Measurements from ENCODE around the gene ACTN4.

The ACTN4 gene

DNA sequence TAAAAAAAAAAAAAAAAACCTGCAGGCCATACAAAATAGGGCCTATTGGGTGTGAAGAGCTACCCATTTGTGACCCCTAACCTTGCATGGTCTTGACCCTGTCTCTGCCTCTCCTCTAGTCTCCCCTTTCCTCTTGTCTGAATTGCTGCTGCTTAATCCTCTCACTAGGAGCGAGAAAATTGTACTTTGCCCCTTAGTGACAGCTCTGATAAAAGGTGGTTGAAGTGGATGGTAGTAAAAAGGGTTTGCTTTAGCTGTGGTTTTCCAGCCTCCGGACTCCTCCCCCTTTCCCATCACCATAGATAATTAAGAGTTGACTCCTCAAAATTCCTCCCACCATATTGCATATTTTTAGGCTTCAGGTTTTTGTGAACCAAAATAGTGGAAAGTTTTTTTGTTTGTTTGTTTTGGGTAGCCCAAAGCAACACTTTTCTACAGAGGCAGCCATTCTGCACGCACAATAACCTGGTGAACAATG, 23.5 kb downstream of the ACTN4 start:
- Mint-ChIP-seq H3K9me3 (no peaks in the 10 kb centered on the region), H3K4me1 (peaks cover 80% of the 10 kb centered on the region)
- TF ChIP-seq, protein P1, sequence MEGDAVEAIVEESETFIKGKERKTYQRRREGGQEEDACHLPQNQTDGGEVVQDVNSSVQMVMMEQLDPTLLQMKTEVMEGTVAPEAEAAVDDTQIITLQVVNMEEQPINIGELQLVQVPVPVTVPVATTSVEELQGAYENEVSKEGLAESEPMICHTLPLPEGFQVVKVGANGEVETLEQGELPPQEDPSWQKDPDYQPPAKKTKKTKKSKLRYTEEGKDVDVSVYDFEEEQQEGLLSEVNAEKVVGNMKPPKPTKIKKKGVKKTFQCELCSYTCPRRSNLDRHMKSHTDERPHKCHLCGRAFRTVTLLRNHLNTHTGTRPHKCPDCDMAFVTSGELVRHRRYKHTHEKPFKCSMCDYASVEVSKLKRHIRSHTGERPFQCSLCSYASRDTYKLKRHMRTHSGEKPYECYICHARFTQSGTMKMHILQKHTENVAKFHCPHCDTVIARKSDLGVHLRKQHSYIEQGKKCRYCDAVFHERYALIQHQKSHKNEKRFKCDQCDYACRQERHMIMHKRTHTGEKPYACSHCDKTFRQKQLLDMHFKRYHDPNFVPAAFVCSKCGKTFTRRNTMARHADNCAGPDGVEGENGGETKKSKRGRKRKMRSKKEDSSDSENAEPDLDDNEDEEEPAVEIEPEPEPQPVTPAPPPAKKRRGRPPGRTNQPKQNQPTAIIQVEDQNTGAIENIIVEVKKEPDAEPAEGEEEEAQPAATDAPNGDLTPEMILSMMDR (IDR thresholded peaks at IDR 0.05; ENCODE audit: unreplicated experiment in 3 of 3): no peak

DNA sequence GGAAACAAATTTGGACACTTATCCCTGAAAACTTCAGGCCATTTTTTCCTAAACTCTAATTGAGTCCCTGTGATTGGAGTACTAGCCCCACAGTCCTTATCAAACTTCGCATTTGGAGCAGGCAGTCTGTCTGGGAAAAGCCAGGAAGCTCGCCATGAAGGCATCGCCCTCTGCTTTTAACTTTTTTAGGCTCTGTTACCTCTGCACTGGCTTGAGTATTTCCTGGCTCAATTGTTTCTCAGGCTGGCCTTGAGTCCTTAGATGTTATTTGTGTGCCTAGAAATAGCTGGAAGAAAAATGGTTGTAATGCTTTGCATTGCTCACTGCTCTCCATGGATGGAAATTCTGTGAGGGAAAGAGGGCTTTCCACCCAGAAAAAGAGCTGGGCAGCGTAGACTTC, 24.2 kb downstream of the ACTN4 start:
- TF ChIP-seq, protein P1 (IDR thresholded peaks at IDR 0.05; ENCODE audit: unreplicated experiment in 3 of 3): no peak

More for the DNA sequence above, 23.5 kb downstream of the ACTN4 start:
- peak overlapping the region; percentile 95 to 96 (median 96) for H3K27ac Mint-ChIP-seq
- H3K4me3 Mint-ChIP-seq: peak overlapping the region; percentile 16 to 76 (median 41)
- peaks cover 3% of the 10 kb centered on the region for H3K36me3 Mint-ChIP-seq (ENCODE audit: low read depth)
- H3K27me3 Mint-ChIP-seq (ENCODE audit: low read depth): no peaks in the 10 kb centered on the region

DNA sequence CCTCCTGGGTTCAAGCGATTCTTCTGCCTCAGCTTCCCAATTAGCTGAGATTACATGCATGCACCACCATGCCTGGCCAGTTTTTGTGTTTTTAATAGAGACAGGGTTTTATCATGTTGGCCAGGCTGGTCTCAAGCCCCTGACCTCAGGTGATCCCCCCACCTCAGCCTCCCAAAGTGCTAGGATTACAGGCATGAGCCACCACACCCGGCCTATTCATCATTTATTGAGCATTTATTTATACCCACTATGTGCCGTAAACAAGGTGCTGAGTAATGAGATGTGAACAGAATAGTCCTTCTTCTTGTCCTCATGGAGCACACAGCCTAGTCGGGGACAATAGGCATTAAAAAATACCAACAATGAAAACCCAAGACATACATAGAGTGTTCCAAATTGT, 25.6 kb downstream of the ACTN4 start:
- Mint-ChIP-seq H3K9me3 (no peaks in the 10 kb centered on the region), H3K27ac (peak overlapping the region in 1 of 3 experiments; percentile 59), H3K4me3 (no peak overlapping the region), H3K27me3 (ENCODE audit: low read depth) (no peaks in the 10 kb centered on the region), H3K36me3 (ENCODE audit: low read depth) (peaks cover 7% of the 10 kb centered on the region), H3K4me1 (peaks cover 76% of the 10 kb centered on the region)
- TF ChIP-seq, protein P1 (IDR thresholded peaks at IDR 0.05; ENCODE audit: unreplicated experiment in 3 of 3): no peak

More for the DNA sequence above, 24.2 kb downstream of the ACTN4 start:
- peaks cover 3% of the 10 kb centered on the region for H3K36me3 Mint-ChIP-seq (ENCODE audit: low read depth)
- no peaks in the 10 kb centered on the region for H3K27me3 Mint-ChIP-seq (ENCODE audit: low read depth)
- H3K27ac Mint-ChIP-seq: peak overlapping the region; percentile 95 to 96 (median 96)
- H3K4me3 Mint-ChIP-seq: no peak overlapping the region
- no peaks in the 10 kb centered on the region for H3K9me3 Mint-ChIP-seq
- H3K4me1 Mint-ChIP-seq: peaks cover 80% of the 10 kb centered on the region

DNA sequence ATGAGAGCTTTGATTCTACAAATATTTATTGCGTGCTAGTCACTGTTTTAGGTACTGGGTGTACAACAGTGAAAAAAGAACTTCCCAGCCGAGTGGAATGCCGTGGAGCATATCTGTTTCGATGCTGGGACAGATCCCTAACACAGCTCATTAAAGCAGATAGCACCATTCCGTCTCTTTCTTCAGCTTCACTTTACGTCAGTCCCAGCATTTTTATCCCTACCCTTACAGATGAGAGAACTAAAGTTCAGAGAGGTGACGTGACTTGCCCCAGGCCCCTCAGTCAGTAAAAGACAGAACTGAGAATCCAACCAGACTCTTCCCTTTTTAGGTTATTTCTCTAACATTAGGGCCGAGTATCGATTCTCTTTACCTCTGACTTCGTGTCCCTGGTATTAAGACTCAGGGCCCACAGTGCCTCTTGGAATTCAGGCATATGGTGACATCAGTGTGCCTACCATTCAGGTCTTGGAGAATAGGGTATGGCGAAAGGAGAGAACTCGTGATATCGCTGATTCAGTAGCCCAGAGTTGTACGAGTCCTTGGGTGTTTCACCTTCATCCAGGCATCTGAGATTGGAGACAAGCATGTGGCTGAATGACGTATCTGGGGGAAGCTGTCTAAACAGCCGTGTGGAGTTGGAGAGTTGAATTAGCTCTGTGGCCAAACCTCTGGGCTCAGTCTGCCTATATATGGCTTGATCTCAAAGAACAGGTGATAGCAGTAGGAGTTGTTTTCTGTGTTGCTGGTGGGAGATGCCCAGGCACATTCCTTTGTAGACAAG, 27.1 kb downstream of the ACTN4 start:
- H3K27me3 Mint-ChIP-seq (ENCODE audit: low read depth): no peaks in the 10 kb centered on the region
- peaks cover 14% of the 10 kb centered on the region for H3K36me3 Mint-ChIP-seq (ENCODE audit: low read depth)
- peak overlapping the region in 2 of 3 experiments; percentile 15 to 59 for H3K4me3 Mint-ChIP-seq
- no peaks in the 10 kb centered on the region for H3K9me3 Mint-ChIP-seq
- H3K27ac Mint-ChIP-seq: peak overlapping the region; percentile 91 to 99 (median 99)
- H3K4me1 Mint-ChIP-seq: peaks cover 76% of the 10 kb centered on the region
- TF ChIP-seq, protein P1 (IDR thresholded peaks at IDR 0.05; ENCODE audit: unreplicated experiment in 3 of 3): no peak

DNA sequence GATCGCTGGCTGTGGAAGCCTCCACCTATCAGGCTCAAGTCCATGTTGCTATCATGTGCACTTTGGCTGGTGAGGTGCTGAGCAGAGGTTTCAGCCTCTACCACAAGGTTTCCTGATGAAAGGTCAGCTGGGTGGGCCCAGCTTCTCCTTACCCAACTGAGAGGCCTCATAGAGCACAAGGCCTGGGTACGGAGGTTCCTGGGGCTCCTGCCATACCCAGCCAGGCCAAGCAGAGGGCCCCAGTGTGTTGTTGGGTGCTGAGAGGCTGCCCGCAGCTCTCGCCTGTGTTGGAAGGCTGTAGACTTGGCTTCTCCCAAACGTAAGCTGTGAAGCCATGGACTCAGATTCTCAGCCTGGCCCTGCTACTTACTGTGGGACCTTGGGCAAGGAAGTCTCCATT, 28.2 kb downstream of the ACTN4 start:
- no peak overlapping the region for H3K4me3 Mint-ChIP-seq
- H3K27ac Mint-ChIP-seq: peak overlapping the region; percentile 91 to 99 (median 99)
- TF ChIP-seq, protein P1 (IDR thresholded peaks at IDR 0.05; ENCODE audit: unreplicated experiment in 3 of 3): no peak
- H3K4me1 Mint-ChIP-seq: peaks cover 78% of the 10 kb centered on the region
- H3K27me3 Mint-ChIP-seq (ENCODE audit: low read depth): no peaks in the 10 kb centered on the region
- H3K36me3 Mint-ChIP-seq (ENCODE audit: low read depth): peaks cover 23% of the 10 kb centered on the region
- H3K9me3 Mint-ChIP-seq: no peaks in the 10 kb centered on the region
